GM03348 (cell line): ENCODE data around the gene SMYD3.
"Not testable (repeated sequence)": the region's sequence is repeated elsewhere in the genome, so short reads cannot be mapped to it uniquely, and the experiment has no call there.

Experiments
- DNase-seq: peaks from one replicate; pipeline ENCODE4 v3.0.0; 2012; ENCODE audit warnings: low spot score

The SMYD3 gene

GRCh38 chr1:246108278-246108925 is 398.7 kb downstream of the SMYD3 start:
- DNase-seq: no peak

- no peak for DNase-seq
Observed at GRCh38 chr1:246107516-246108277, 399.4 kb downstream of the SMYD3 start.

- no peak for DNase-seq
Observed at GRCh38 chr1:246106342-246106763, 400.7 kb downstream of the SMYD3 start.

GRCh38 chr1:246104927-246105326 is 402.2 kb downstream of the SMYD3 start:
- DNase-seq: no peak

DNA sequence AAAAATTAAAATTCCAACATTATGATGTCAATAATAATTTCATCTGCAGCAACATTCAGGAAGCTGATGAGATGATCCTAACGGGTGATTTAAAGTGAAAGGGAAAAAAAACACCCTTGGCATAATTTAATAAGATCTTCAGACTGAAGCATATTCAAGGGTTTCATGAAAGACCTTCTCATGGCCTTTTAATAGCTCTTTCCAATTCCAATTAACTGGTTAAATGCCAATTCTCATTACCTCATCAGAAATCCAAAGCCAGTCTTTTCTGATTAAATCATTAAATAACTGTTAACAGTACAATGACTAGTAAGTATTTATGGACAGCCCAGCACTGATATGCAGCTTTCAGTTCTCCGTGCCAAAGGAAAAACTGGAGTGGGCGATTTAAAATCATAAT is 407.5 kb downstream of the SMYD3 start:
- no peak for DNase-seq

DNA sequence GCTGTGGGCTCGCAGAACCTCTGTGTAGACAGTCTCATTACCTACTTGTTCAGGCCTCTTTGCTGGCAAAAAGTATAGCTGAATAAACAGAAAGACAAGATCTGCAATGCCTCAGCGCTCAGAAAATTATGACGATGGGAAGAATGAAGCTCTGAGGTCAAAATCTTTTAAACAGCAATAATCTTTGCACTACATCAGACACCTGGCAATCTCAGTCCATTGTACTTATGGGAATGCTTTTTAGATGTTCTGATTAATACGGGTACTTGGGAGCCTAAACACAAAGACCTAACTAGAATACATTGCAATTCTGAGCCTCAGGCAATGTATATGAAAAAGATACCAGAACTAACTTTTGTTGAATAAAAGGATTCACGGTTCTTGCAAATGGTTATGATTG is 410.7 kb downstream of the SMYD3 start:
- DNase-seq: no peak

- DNase-seq: no peak
Observed at GRCh38 chr1:246095443-246095842, 411.6 kb downstream of the SMYD3 start.

- DNase-seq: no peak
Observed at GRCh38 chr1:246093230-246093629, 413.8 kb downstream of the SMYD3 start.

DNA sequence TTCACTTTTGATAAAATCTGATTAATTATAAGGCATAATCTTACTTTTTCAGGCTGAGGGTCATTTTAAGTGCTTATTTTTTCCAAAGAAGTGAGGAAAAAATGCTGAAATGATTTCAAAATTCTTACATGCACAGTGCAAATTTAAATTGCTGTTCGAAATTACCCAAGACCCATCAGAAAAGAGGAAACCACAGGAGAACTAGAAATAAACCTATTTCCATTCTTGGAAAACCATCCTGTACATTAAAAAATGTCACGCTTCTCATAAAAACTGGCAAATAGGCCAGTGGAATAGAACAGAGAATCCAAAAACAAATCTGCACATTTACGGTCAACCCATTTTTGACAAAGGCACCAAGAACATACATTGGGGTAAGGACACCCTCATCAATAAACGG is 414.9 kb downstream of the SMYD3 start:
- no peak for DNase-seq

GRCh38 chr1:246091477-246091876 is 415.6 kb downstream of the SMYD3 start:
- peak; percentile 50 for DNase-seq

DNA sequence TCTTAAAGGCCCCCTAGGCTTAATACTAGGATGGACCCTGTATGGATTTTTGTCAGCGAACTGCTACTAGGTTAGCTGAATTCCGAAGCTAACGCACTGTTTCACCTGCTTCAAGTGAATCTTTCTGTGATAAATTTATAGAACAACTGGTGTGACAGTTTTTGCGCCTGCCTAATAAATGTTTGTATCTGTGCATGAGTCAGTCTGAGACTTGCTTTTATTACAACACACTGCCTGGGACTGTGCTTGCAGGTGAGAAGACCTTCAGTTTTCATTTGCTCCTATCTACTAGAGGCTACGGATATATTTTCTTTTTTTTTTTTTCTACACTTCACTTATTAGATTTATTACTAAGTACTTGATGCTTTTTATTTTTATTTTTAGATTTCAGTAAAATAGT is 420.9 kb downstream of the SMYD3 start:
- DNase-seq: no peak

DNA sequence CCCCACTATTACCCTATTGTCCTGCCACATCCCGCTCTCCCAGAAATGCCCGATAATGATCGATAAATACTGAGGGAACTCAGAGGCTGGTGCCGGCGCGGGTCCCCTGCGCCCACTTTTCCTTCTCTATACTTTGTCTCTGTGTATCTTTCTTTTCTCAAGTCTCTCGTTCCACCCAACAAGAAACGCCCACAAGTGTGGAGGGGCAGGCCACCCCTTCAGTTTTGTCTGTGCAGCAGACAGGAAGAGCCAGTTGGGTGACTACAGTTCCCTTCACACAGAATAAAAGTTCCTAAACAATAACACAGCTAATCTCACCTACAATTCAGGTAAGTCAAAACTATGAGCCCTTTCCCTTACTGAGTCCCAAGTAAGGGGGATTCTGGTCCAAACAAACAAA is 423.7 kb downstream of the SMYD3 start:
- DNase-seq: no peak

GRCh38 chr1:246081856-246082668 is 425.0 kb downstream of the SMYD3 start:
- no peak for DNase-seq

- no peak for DNase-seq
Observed at GRCh38 chr1:246081138-246081702, 425.9 kb downstream of the SMYD3 start.

DNA sequence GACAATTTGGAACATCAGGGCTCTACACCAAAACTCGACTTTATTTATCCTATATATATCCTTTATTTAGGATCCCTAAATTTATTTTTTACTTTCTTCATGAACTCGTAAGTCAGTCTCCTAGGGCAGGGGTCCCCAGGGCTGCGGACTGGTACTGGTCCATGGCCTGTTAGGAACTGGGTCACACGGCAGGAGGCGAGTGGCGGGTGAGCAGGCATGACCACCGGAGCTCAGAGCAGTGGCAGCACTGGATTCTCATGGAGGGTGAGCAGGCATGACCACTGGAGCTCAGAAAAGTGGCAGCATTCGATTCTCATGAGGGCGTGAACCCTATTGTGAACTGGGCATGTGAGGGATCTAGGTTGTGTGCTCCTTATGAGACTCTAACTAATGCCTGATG is 427.0 kb downstream of the SMYD3 start:
- no peak for DNase-seq

DNA sequence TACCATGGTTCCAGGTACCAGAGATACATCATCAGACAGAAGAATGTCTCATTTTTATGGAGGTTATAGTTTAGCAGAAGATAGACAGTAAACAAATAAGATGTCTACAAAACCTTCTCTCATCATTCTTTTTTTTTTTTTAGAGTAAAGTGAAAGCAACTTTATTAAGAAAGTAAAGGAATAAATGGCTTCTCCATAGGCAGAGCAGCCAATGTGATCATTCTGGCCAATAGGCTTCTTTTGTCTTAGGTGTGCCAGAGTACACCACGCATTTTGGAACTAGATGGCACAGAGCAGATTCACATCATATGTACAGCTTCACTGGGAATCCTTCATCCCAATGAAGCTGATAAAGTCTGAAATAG is 428.2 kb downstream of the SMYD3 start:
- DNase-seq: no peak

DNA sequence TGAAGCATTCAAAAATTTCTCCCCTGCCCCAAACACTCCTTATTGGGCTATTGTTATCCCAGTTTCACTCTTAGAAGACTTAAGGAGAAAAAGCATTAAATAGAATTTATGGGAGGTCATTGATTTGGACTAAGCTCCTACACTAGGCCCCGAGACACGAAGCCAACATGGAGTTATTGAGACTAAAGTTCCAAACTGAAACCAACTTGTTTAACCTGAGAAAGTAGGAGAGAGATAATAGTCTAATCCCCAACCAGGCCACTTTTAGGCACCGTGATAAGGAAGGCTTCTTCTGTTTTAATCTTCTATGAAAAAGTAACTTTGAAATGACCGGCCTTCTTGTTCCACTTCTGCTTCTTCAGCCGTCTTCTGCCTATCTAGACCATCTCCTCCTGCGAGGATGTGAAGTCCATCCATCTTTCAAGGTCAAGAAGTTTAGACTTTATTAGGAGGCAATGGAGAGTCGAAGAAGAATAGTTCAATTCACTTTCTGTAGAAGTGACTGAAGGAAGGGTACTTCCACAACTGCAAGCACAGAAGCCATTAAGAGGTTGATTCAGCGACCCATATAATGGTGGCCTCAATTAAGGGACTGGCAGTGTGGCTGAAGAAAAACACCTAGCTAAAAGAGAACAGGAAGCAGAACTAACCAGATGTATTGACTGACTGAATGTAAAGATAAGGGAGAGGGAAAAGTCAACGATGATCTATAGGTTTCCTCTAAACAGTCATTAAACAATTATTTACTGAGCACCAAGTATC is 428.8 kb downstream of the SMYD3 start:
- no peak for DNase-seq

DNA sequence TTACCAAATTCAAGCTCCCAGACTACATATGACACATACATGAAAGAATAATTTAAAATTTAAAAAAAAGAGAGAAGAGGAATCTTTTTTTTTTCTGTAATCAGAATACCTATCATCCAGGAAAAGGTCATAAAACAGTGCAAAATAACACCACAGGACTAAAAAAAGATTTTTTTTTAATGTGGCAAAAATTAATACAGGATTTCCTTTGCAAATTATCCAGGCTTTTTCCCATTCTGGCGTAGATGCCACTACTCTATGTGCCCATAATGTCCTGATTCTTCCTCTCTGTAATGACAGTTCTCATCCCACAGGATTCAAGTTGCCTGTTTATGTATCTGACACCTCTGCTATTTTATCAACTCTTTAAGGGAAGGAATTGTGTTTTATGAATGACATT is 429.6 kb downstream of the SMYD3 start:
- no peak for DNase-seq

DNA sequence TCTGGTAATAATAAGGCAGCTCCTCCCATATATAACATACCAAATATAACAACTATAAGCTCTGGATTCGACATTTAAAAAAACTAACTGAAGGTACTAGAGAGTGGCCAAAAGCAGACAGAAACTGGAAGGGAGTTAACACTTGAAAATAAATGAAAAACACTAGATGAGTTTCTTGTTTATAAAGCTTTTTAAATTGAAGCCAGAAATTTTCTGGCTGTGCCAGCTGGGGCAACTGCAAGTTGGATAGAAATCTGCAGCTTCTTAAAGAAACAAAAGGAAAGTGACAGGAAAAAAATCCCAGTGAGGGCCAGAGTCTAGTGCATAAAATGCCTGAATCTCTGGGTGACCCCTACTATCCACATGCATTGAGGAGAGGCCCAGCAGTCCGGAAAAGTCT is 432.7 kb downstream of the SMYD3 start:
- no peak for DNase-seq

GRCh38 chr1:246072456-246072955 is 434.6 kb downstream of the SMYD3 start:
- DNase-seq: no peak

DNA sequence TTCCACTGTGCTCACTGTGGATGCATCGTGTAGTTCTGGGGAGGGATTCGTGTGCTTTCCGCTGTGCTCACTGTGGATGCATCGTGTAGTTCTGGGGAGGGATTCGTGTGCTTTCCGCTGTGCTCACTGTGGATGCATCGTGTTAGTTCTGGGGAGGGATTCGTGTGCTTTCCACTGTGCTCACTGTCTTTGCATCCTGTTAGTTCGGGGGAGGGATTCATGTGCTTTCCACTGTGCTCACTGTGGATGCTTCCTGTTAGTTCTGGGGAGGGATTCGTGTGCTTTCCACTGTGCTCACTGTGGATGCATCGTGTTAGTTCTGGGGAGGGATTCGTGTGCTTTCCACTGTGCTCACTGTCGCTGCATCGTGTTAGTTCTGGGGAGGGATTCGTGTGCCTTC is 435.1 kb downstream of the SMYD3 start:
- DNase-seq: not testable (repeated sequence)

DNA sequence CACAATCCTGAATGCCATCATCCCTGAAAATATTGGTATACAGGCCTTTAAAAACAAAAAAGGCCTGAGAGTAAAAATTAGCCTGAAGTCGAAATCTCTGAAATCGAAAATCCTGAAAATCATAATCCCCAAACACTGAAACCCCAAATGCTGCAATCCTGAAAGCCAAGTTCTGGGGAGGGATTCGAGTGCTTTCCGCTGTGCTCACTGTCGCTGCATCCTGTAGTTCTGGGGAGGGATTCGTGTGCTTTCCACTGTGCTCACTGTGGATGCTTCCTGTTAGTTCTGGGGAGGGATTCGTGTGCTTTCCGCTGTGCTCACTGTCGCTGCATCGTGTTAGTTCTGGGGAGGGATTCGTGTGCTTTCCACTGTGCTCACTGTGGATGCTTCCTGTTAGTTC is 435.5 kb downstream of the SMYD3 start:
- DNase-seq: not testable (repeated sequence)
